GM10248 (cell line): ENCODE measurements around the gene CLEC16A.

Experiments
- CTCF ChIA-PET: fragments of 300-600 bp; sonication (Branson Sonifier 250); formaldehyde crosslinking; extraction: SDS; loops from one replicate; lab custom pipeline; 2021; ENCODE audit warnings: antibody characterized with exemption; lab: Yijun Ruan, JAX
- POLR2A ChIA-PET: fragments of 350-650 bp; sonication (Branson Sonifier 250); formaldehyde crosslinking; extraction: SDS; loops from one replicate; lab custom pipeline; 2020; ENCODE audit warnings: antibody characterized with exemption; lab: Yijun Ruan, JAX
- DNase-seq: peaks from one replicate; pipeline ENCODE4 v3.0.0; 2012; ENCODE audit errors: extremely low spot score
- CTCF ChIP-seq: IDR thresholded peaks from 2 replicates; pipeline ENCODE4 v1.5.1; 2012; ENCODE audit warnings: mild to moderate bottlenecking, low read depth; ENCODE audit errors: extremely low read depth, missing control alignments, control extremely low read depth

CLEC16A gene

GRCh38 chr16:11015607-11016006 is 71.2 kb downstream of the CLEC16A start:
- ChIA-PET POLR2A (no interaction called here), CTCF (no interaction called here)
- TF ChIP-seq CTCF: no peak
- no peak for DNase-seq

DNA sequence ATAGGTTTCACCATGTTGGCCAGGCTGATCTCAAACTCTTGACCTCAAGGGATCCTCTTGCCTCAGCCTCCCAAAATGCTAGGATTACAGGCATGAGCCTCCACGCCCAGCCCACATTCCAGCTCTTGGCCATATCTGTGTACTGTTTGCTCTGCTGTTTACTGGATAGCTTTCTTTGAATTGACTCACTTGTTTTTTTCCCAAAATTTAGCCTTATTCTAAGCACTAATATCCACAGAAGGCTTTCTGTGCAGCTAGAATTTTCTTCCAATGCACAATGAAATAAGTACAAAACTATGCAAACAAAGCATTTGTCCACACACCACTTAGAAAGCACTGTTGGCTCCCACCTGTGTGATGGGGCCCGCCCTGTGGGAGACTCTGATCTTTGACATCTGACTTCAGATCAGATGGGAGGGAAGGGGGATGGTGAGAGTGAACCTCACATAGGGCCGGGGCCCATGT is 72.2 kb downstream of the CLEC16A start:
- DNase-seq: no peak
- TF ChIP-seq CTCF: no peak
- ChIA-PET CTCF (no interaction called here), POLR2A (interaction anchor here (0.5 kb wide), 1 partner anchor 229 kb away, joined by 4 read pairs; no protein-coding TSS in a partner anchor)

- ChIA-PET CTCF (interaction anchor here (2.0 kb wide), 1 partner anchor 698 kb away, joined by 4 read pairs; no protein-coding TSS in a partner anchor), POLR2A (no interaction called here)
- no peak for TF ChIP-seq CTCF
- no peak for DNase-seq
Measured at GRCh38 chr16:11016993-11017392, 72.6 kb downstream of the CLEC16A start.

- DNase-seq: no peak
- CTCF ChIA-PET: interaction anchor here (2.0 kb wide), 1 partner anchor 697 kb away, joined by 4 read pairs; no protein-coding TSS in a partner anchor
- no peak for TF ChIP-seq CTCF
- POLR2A ChIA-PET: no interaction called here
Measured at GRCh38 chr16:11017499-11017898, 73.1 kb downstream of the CLEC16A start.

DNA sequence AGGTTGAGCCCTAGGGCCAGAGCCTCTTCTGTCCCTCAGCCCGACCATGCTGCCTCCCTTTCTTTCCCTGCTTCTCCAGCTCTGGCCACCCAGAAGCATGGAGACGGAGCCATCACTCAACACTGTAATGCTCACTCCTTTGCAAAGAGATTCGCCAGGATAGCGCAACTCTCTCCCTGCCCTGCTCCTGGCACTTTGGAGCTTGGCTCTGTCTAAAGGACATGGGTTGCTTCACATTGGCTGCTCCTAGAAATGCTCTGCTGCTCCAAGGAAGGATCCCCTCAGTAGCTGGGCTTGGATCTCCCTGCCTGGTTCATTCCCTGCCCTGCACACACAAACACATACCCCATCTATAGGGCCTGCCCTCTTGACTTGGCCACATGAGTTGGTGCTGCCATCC is 76.0 kb downstream of the CLEC16A start:
- ChIA-PET CTCF (interaction anchor here (0.9 to 2.3 kb wide), 4 partner anchors 11 to 37 kb away, joined by 4 to 6 read pairs (median 4); no protein-coding TSS in a partner anchor), POLR2A (no interaction called here)
- no peak for TF ChIP-seq CTCF
- no peak for DNase-seq

DNA sequence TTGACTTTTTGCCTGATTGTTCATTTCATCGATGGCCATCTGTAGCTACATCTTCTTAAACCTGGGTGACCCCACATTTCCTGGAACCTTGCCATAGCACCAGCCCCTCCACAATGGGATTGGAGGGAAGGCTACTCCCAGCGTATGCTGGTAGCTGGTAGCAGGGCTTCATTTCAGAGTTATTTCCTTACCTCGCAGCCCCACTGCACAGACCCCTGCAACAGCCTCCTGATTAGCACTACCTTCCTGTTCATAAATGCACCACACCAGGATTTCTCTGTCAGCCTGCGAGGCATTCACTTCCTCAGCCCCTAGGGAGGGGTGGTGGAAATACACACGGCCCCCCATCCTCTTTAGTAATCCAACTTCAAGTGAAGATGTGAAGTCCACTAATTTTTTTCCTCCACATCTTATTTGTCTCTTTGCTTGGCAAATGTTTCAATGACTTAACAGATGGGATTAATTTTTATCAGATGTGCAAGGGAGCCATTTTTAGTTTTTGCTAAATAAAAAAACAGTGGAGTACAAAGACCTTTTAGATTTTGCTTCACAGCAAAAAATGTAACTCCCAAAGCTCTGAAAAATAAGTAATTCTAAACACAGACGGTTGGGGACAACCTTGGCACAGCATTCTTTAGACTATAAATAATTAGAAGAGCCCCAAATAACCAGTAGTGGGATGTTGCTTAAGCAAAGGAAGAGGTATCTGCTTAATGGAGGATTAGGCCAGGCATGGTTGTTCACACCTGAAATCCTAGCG is 76.6 kb downstream of the CLEC16A start:
- no peak for DNase-seq
- no peak for TF ChIP-seq CTCF
- ChIA-PET POLR2A (no interaction called here), CTCF (interaction anchor here (1.2 to 2.3 kb wide), 3 partner anchors 10 to 38 kb away, joined by 4 to 6 read pairs (median 5); no protein-coding TSS in a partner anchor)
